H9 (cell line): ENCODE data around the gene WDFY1. TPM values are rescaled to one million over a fixed set of nuclear protein-coding genes. Genes with fewer than 3 reads are reported as not detected.
A peak's percentile ranks its signal among the peaks of the same experiment; 100 is the strongest.

Experiments
- DNase-seq: peaks from one replicate; pipeline ENCODE4 v3.0.0-alpha.2; 2017
- H2AFZ ChIP-seq: one replicate; pipeline ENCODE4 v1.6.1; 2013; ENCODE audit warnings: mild to moderate bottlenecking, low read length, control low read depth, moderate library complexity
- H2AK5ac ChIP-seq: 2 replicates; pipeline ENCODE4 v1.6.1; 2013; ENCODE audit warnings: low read length, control low read depth, mixed read lengths; ENCODE audit not compliant: insufficient read length
- H2BK120ac ChIP-seq: one replicate; pipeline ENCODE4 v1.6.1; 2013; ENCODE audit warnings: low read depth, mild to moderate bottlenecking, low read length, control low read depth, inconsistent platforms; ENCODE audit not compliant: poor library complexity, severe bottlenecking
- H2BK12ac ChIP-seq: 2 replicates; pipeline ENCODE4 v1.6.1; 2013; ENCODE audit warnings: low read length, control low read depth, mixed read lengths, low read depth; ENCODE audit not compliant: insufficient read length
- H2BK15ac ChIP-seq: 2 replicates; pipeline ENCODE4 v1.6.1; 2013; ENCODE audit warnings: low read depth, low read length, control low read depth
- H2BK20ac ChIP-seq: one replicate; pipeline ENCODE4 v1.6.1; 2013; ENCODE audit warnings: low read depth, mild to moderate bottlenecking, low read length, control low read depth, inconsistent platforms; ENCODE audit not compliant: poor library complexity, severe bottlenecking
- H2BK5ac ChIP-seq: 2 replicates; pipeline ENCODE4 v1.6.1; 2013; ENCODE audit warnings: low read length, control low read depth, mixed read lengths; ENCODE audit not compliant: insufficient read length
- H3K14ac ChIP-seq: 2 replicates; pipeline ENCODE4 v1.6.1; 2013; ENCODE audit warnings: low read length, control low read depth; ENCODE audit not compliant: insufficient read depth
- H3K18ac ChIP-seq: 2 replicates; pipeline ENCODE4 v1.6.1; 2013; ENCODE audit warnings: low read depth, mild to moderate bottlenecking, mixed read lengths, low read length, control low read depth; ENCODE audit not compliant: insufficient read length
- H3K23ac ChIP-seq: 2 replicates; pipeline ENCODE4 v1.6.1; 2013; ENCODE audit warnings: low read length, control low read depth, mixed read lengths, low read depth; ENCODE audit not compliant: insufficient read length
- H3K23me2 ChIP-seq: 2 replicates; pipeline ENCODE4 v1.6.1; 2013; ENCODE audit warnings: low read depth, mild to moderate bottlenecking, mixed read lengths, low read length, control low read depth; ENCODE audit not compliant: insufficient read length, poor library complexity, severe bottlenecking
- H3K27ac ChIP-seq: 2 replicates; pipeline ENCODE4 v1.5.1; 2013; ENCODE audit warnings: low read length, control low read depth, mixed read lengths, low read depth; ENCODE audit not compliant: insufficient read length
- H3K27me3 ChIP-seq: 2 replicates; pipeline ENCODE4 v1.6.1; 2013; ENCODE audit warnings: low read length, control low read depth, inconsistent platforms; ENCODE audit not compliant: insufficient read depth
- H3K4ac ChIP-seq: 2 replicates; pipeline ENCODE4 v1.6.1; 2013; ENCODE audit warnings: low read depth, mild to moderate bottlenecking, control low read depth, inconsistent platforms, low read length, moderate library complexity
- H3K4me1 ChIP-seq: 2 replicates; pipeline ENCODE4 v1.6.1; 2013; ENCODE audit warnings: low read length, control low read depth, inconsistent platforms; ENCODE audit not compliant: insufficient read depth
- H3K4me2 ChIP-seq: 2 replicates; pipeline ENCODE4 v1.6.1; 2013; ENCODE audit warnings: low read length, control low read depth, mixed read lengths; ENCODE audit not compliant: insufficient read length, insufficient read depth
- H3K56ac ChIP-seq: 2 replicates; pipeline ENCODE4 v1.6.1; 2013; ENCODE audit warnings: low read depth, mild to moderate bottlenecking, mixed read lengths, low read length, control low read depth; ENCODE audit not compliant: insufficient read length
- H3K79me1 ChIP-seq: 2 replicates; pipeline ENCODE4 v1.6.1; 2013; ENCODE audit warnings: low read depth, mild to moderate bottlenecking, moderate library complexity, low read length, control low read depth, inconsistent platforms; ENCODE audit not compliant: insufficient read depth, poor library complexity, severe bottlenecking
- H3K79me2 ChIP-seq: 2 replicates; pipeline ENCODE4 v1.6.1; 2013; ENCODE audit warnings: low read length, control low read depth, inconsistent platforms; ENCODE audit not compliant: insufficient read depth
- H3K9ac ChIP-seq: 2 replicates; pipeline ENCODE4 v1.6.1; 2013; ENCODE audit warnings: low read length, control low read depth, mixed read lengths; ENCODE audit not compliant: insufficient read length; ENCODE audit errors: extremely low read depth
- H3K9me3 ChIP-seq: one replicate; pipeline ENCODE4 v1.6.1; 2013; ENCODE audit warnings: low read depth, low read length, inconsistent platforms; ENCODE audit not compliant: control insufficient read depth
- H3T11ph ChIP-seq: one replicate; pipeline ENCODE4 v1.6.1; 2013; ENCODE audit warnings: mild to moderate bottlenecking, low read length, control low read depth, inconsistent platforms
- H4K20me1 ChIP-seq: one replicate; pipeline ENCODE4 v1.6.1; 2013; ENCODE audit not compliant: control insufficient read depth, insufficient read length, insufficient read depth
- H4K5ac ChIP-seq: 2 replicates; pipeline ENCODE4 v1.6.1; 2013; ENCODE audit warnings: low read depth, mild to moderate bottlenecking, mixed read lengths, low read length, control low read depth; ENCODE audit not compliant: insufficient read length
- H4K8ac ChIP-seq: replicated peaks from 2 replicates; pipeline ENCODE4 v1.6.1; 2013; ENCODE audit warnings: low read length, control low read depth, mixed read lengths, low read depth; ENCODE audit not compliant: insufficient read length
- H4K91ac ChIP-seq: 2 replicates; pipeline ENCODE4 v1.6.1; 2013; ENCODE audit warnings: low read depth, mild to moderate bottlenecking, moderate library complexity, mixed read lengths, low read length, control low read depth; ENCODE audit not compliant: insufficient read length
- H3K27ac Mint-ChIP-seq, 3 experiments: 2 replicates in 2 of 3; 3 replicates in 1 of 3; pipeline ENCODE4 v1.8.0; 2020 to 2021; ENCODE audit warnings: mixed read lengths in 3 of 3, mild to moderate bottlenecking in 1 of 3, moderate library complexity in 1 of 3
- H3K27me3 Mint-ChIP-seq: 2 replicates; pipeline ENCODE4 v1.8.0; 2021; ENCODE audit warnings: low read depth, mild to moderate bottlenecking, moderate library complexity, mixed read lengths
- H3K36me3 Mint-ChIP-seq, 3 experiments: 2 replicates in 2 of 3; 3 replicates in 1 of 3; pipeline ENCODE4 v1.8.0; 2020 to 2021; ENCODE audit warnings: low read depth in 3 of 3, mixed read lengths in 3 of 3; ENCODE audit not compliant: insufficient read depth in 1 of 3
- H3K4me1 Mint-ChIP-seq, 2 experiments: 2 replicates each; pipeline ENCODE4 v1.8.0; 2020; ENCODE audit warnings: mixed read lengths in 2 of 2
- H3K4me3 Mint-ChIP-seq, 2 experiments: 2 replicates in 1 of 2; 3 replicates in 1 of 2; pipeline ENCODE4 v1.8.0; 2020 to 2021; ENCODE audit warnings: mild to moderate bottlenecking in 2 of 2, mixed read lengths in 2 of 2, moderate library complexity in 1 of 2
- H3K9me3 Mint-ChIP-seq, 2 experiments: 2 replicates in 1 of 2; 3 replicates in 1 of 2; pipeline ENCODE4 v1.8.0; 2020; ENCODE audit warnings: mild to moderate bottlenecking in 2 of 2, mixed read lengths in 2 of 2, moderate library complexity in 1 of 2
- WGBS: extraction: QIAGEN DNeasy Blood & Tissue Kit; methylation state at CpG from one replicate; pipeline ENCODE4 v1.1.7; 2013; ENCODE audit warnings: missing lambda C conversion rate, low lambda C conversion rate, mixed read lengths; ENCODE audit not compliant: insufficient read length; ENCODE audit errors: extremely low coverage; 5-methylcytosine and 5-hydroxymethylcytosine counted together
- total RNA-seq: library from RNA; stranded (reverse); gene quantifications from 2 replicates; pipeline ENCODE4 v1.2.1, GENCODE V29; 2021
- TF ChIP-seq, protein P1 (sequence below): fragments of 200-600 bp; sonication (generic); conservative IDR thresholded peaks from 3 replicates; pipeline ENCODE4 v1.8.0; 2021; ENCODE audit warnings: antibody characterized with exemption, mild to moderate bottlenecking

The WDFY1 gene
- total RNA-seq, 1 experiment from 2014 or later, result 54.1 TPM

DNA sequence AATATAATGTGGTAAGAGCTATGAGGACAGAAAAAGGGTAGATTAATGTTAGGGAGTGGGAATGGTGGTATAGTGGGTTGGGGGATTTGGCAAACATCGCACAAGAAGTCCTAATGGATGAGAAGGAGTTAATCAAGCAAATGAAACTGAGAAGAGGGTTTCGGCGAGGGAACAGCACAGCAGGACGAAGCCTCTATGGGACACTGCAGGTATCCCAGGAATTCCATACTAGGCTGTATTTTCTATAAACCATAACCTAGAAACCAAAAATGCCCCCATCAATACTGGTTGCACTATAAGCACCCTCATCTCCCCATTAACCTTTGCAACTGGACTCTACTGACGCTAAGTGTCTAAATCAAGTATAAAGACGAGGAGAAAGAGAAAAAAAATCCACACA lies 10.3 kb downstream of the WDFY1 start:
- Histone ChIP-seq H3K9me3 (no peaks in the 10 kb centered on the region), H3K56ac (no peak overlapping the region), H2BK120ac (no peak overlapping the region), H3K4me1 (peaks cover 30% of the 10 kb centered on the region), H2BK20ac (no peak overlapping the region), H3K23ac (no peak overlapping the region), H3K27ac (no peak overlapping the region), H3T11ph (no peak overlapping the region), H4K20me1 (no peaks in the 10 kb centered on the region), H3K4me2 (peak overlapping the region; percentile 14), H4K5ac (no peak overlapping the region), H3K79me2 (peaks cover 37% of the 10 kb centered on the region; the same call in 1 of the 2 replicates), H3K23me2 (no peaks in the 10 kb centered on the region), H3K9ac (no peak overlapping the region), H4K91ac (no peak overlapping the region), H3K18ac (no peak overlapping the region), H3K27me3 (no peaks in the 10 kb centered on the region), H2BK5ac (no peak overlapping the region), H4K8ac (no peak overlapping the region), H3K79me1 (peaks cover 3% of the 10 kb centered on the region), H3K4ac (no peak overlapping the region), H2BK15ac (no peak overlapping the region), H2BK12ac (no peak overlapping the region), H2AFZ (no peak overlapping the region), H3K14ac (no peak overlapping the region), H2AK5ac (no peak overlapping the region)
- Mint-ChIP-seq H3K27me3 (no peaks in the 10 kb centered on the region), H3K9me3 (no peaks in the 10 kb centered on the region), H3K36me3 (peaks cover 0 to 6% (median 3%) of the 10 kb centered on the region in 3 experiments; a peak in 3 of 7 replicates), H3K4me3 (no peak overlapping the region; a peak in 1 of 5 replicates), H3K27ac (peak overlapping the region; percentile 30 to 56 (median 31); a peak in 4 of 7 replicates), H3K4me1 (peaks cover 64 to 69% of the 10 kb centered on the region in 2 experiments)
- WGBS, result no CpG with 5 or more reads among the region's 6 CpGs
- no peak for DNase-seq
- TF ChIP-seq, protein P1, sequence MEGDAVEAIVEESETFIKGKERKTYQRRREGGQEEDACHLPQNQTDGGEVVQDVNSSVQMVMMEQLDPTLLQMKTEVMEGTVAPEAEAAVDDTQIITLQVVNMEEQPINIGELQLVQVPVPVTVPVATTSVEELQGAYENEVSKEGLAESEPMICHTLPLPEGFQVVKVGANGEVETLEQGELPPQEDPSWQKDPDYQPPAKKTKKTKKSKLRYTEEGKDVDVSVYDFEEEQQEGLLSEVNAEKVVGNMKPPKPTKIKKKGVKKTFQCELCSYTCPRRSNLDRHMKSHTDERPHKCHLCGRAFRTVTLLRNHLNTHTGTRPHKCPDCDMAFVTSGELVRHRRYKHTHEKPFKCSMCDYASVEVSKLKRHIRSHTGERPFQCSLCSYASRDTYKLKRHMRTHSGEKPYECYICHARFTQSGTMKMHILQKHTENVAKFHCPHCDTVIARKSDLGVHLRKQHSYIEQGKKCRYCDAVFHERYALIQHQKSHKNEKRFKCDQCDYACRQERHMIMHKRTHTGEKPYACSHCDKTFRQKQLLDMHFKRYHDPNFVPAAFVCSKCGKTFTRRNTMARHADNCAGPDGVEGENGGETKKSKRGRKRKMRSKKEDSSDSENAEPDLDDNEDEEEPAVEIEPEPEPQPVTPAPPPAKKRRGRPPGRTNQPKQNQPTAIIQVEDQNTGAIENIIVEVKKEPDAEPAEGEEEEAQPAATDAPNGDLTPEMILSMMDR, result no peak
